Ramos (cell line): ENCODE measurements around the gene APOLD1.
"Not testable (repeated sequence)": the region's sequence is repeated elsewhere in the genome, so short reads cannot be mapped to it uniquely, and the experiment has no call there.

Experiments used
- in situ Hi-C: fragments of 300-500 bp; cut with MboI; formaldehyde crosslinking; loops from one replicate; pipeline ENCODE4 v1.14.3; 2022; ENCODE audit warnings: low sequenced_read_pairs; ENCODE audit not compliant: unreplicated experiment

The APOLD1 gene

DNA sequence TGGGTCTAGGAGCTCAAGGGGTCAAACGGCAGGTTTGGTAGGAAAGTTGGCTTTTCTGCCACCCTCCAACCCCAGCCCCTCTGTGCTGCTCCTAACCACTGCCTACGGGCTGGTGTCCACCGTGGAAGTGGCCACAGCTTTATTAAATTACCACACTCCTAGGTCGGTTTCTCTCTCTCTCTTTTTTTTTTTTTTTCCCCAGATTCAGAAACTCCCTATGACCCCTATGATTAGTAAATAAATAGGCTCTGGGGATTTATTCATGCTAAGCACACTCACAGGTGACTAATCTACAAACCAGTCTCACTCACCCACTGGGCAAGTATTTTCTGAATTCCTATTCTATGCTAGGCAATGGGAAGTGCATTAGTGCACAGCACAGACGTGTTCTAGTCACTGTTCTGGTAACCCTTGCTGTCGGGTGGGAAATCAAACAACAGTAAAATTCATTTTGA, 19.0 kb downstream of the APOLD1 start:
- in situ Hi-C loops: no loop called here

DNA sequence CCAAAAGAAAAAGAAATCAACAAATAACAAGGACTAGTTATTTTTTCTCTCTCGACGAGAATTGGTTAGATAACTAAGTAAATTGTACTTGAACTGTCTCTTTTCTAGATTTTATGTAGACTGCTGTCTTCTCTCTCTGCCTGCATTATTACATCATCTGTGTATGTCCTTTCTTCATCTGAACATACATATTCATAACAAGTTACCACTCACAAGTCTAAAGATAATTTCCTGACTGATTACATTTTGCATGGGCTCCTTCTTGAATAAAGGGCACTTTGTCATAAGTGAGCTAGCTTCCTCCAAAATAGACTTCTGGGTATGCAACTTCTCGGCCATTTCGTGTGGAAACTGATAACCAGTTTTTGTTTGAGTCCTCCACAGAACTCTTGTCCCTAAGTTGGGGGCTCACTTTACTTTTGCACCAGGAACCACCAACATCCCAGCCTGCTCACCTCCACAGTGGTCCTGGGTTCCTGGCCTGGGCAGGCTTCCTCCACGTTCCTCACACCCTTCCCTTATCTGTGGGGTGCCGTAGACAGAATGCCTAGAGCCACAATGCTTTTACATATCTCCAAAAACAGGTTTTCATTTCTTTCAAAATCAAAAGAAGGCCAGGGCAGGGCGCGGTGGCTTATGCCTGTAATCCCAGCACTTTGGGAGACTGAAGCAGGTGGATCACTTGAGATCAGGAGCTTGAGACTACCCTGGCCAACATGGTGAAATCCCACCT, 21.5 kb downstream of the APOLD1 start:
- in situ Hi-C loops: no loop called here

DNA sequence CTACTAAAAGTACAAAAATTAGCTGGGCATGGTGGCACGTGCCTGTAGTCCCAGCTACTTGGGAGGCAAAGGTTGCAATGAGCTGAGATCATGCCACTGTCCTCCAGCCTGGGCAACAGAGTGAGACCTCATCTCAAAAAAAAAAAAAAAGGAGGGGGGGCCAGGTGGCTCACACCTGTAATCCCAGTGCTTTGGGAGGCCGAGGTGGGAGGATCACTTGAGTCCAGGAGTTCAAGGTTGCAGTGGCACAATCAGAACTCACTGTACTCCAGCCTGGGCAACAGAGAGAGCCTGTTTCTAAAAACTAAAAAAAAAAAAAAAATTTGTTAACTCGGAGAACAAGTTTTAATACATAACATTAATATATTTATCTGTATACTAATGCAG, 22.1 kb downstream of the APOLD1 start:
- in situ Hi-C loops: not testable (repeated sequence)

DNA sequence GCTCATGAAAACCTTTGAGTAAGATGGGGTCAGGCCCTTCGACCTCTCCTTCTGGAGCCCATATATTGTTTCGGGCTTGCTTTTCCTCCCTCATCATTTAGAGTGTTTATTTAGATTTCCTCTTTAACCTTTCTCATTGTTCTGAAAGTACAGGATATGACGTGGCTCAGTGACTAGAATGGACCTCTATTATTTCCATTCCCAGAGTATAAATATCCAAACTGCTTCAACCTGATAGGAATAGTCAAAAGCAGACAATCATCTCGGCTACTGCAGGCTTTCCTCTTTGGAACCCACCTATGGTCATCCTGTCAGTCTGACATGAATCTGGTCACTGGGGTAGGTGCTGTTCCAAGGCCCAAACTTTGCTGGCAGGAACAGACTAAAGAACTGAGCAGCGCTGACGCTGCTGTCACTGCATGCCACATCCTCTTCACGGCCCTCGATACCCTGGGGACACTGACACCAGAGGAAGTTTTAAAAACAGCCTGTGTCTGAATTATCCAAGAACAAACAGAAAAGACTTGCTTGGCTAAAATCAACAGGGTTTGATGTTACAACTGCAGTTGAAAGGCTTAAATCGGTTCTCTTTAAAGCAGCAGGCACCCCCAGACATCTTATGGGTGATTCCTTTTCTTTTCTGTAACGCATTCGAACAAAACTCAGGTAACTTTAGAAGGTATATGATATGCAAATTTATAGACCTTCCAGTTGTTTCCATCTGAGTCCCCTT, 22.7 kb downstream of the APOLD1 start:
- in situ Hi-C loops: no loop called here

DNA sequence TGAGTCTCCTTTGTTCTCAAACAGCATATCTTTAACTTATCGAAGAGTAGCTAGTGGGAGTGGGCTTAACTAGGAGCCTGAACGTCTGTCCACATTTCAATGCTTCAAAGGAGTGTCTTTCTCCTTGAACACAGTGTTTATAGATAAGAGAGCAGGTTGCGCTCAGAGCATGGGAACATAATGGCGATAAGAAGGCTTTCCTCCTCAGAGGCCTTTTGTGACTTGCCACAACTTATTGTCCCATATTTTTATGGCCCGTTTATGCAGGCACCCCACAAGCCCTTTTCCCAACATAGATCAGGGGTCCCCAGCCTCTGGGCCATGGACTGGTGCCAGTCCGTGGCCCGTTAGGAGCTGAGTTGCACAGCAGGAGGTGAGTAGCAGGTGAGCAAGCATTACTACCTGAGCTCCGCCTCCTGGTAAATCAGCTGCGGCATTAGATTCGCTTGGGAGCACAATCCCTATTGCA, 25.1 kb downstream of the APOLD1 start:
- in situ Hi-C loops: no loop called here

DNA sequence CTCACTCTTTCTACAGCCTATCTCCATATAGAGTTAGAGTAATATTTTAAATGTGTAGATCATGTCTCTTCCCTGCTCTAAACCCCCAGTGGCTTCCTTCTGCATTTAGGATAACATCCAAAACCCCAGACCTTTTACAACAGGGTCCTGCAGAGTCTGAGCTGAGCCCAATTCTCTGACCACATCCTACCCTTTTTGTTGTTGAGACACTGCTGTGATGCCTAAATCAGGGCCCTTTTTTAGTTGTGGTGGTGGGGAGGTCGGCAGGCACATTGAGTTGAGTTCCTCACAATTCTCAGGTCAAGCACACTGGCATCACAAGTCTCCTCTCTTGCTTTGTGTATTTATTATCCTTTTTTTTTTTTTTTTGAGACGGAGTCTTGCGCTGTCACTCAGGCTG, 25.9 kb downstream of the APOLD1 start:
- in situ Hi-C loops: no loop called here

DNA sequence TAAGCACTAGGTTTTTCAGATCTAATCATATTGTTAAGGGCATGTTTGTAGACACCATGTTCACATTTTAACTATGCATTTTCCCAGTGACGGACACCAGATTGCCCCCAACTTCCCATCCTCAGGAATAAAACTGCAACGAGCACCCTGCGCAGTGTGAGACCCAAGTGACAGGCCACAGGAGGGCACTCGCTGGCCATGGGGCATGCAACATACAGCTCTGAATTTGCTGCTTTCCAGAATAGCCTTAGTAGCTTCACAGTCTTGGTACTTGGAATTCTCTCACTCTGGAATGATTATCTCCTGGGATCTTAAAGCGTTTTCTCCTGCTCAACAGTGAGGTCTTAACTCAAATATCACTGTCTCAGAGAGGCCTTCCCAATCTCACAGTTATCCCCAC, 26.7 kb downstream of the APOLD1 start:
- in situ Hi-C loops: no loop called here

DNA sequence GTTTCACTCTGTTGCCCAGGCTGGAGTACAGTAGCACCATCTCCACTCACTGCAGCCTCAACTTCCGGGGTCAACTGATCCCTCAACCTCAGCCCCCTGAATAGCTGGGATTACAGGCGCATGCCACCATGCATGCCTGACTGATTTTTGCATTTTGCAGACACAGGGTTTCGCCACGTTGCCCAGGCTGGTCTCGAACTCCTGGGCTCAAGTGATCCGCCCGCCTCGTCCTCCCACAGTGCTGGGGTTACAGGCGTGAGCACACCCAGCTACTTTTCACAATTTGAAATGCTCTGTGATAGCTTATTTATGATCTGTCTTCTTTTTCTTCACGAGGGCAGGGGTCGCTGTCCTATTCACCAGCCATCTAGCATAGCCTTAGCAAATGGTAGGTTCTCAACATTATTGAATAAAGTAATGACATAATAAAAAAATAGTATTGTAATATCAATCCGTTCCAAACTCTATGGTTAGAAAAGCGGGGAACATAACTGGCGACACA, 27.2 kb downstream of the APOLD1 start:
- in situ Hi-C loops: no loop called here

DNA sequence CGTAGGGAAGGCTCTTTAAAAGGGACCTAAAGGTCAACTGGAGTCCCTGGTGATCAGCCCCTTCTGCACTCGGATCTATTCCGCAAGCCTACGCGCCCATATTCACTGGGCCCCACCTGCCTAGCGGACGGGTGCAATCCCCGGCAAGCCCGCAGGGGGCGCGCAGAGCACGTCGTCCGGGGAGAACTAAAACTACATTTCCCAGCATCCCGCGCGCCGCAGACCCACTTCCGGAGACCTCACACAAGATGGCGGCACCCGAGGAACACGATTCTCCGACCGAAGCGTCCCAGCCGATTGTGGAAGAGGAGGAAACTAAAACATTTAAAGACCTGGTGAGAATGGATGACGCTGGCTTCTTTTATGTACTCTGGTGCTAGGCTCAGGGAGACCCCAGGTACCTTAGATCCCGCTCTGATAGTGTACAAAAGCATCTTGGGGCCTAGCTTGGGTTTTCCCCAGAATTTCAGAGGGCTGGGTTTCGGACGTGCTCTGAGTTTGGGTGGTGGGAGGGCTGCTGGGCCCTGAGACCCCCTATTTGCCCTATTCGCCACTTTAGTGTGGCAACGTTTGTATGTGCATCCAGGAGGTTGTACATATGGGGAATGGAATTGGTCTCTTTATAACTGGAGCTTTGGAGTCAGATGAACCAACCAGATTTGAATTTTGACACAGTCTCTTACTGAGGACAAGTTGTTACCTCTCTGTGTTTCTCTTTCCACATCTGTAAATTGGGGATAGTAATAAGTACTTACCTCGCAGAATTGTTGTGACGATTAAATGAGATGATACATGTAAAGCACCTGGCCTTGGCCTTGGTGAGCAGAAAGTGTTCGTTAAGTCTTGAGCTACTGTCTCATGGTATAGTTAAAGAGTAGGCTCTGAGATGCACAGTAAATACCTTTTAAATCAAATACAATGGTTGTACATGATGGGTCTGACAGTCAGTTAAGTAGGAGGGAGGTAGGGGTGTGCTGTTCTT, 28.0 kb downstream of the APOLD1 start, which contains the start of gene DDX47:
Gene DDX47, plus strand, starts transcription at position 227 of the 982 bp plus-strand sequence. Its CDS starts 22 bp downstream, at position 249.
- in situ Hi-C loops: no loop called here

DNA sequence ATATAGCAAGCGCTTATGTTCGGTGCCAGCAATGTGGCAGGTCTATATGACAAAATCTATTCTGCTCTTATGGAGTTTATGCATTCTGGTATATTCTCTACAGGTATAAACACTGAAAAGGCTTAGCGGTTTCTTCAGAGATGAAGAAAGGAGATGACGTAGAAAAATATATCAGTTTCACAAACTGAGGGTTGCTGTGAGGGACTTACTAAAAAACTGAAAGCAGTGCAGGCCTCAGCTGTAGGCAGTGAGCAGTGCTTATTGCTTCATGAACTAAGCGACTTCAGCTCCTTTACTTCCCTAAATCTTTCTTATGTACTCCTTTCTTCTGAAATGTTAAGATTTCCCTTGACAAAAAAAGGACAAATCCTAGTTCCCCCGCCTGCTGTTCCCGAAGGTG, 32.2 kb downstream of the APOLD1 start:
- in situ Hi-C loops: no loop called here

DNA sequence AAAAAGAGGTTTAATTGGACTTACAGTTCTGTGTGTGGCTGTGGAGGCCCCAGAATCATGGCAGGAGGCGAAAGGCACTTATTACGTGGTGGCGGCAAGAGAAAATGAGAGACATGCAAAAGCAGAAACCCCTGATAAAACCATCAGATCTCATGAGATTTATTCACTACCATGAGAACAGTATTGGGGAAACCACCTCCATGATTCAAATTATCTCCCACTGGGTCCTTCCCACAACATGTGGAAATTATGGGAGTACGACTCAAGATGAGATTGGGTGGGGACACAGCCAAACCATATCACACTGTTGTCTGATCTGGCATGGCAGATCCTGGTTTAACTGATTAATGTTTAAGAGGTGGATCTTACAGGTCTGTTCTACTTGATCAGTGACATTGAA, 33.2 kb downstream of the APOLD1 start:
- in situ Hi-C loops: no loop called here

DNA sequence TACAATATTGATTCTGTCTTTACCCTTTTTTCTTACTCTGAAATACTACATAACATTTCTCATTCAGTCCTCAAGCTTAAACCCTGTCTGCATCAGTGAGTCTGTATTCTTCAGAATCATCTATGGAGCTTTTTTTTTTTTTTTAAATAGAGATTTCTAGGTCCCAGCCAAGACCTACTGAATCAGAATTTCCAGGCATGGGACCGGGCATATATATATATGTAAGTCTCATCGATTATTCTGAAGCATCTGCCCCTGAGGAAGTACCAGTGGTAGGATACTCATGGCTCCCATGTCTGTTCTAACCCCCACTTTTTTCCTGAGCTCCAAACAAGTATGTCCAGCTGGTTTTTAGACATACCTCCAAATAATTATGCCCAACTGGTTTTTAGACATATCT, 33.8 kb downstream of the APOLD1 start:
- in situ Hi-C loops: no loop called here

DNA sequence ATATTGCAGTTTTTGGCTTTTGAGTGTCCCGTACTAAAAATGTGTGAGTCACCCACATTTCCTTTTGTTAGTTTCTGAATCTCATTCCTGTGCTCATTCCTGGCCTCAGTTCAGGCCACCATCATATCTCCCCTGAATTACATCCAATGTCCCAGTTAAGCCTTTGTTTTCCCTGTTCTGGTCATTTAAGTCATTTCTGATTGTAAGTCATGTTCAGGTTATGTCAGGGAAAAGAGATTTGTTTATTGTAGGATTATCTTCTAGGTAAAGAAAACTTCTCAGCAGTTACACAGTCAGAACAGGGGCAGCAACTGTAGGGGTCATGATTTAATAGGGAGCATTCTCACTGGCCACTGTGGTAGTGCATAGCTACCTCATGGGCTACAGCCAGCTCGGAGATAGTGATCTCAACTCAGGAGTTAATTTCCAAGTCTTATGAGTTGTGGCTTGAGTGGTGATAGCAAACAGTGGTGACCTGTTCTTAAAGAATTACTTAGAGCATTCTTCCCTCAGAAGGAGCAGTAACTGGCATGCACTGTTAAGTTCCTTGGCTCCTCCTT, 34.4 kb downstream of the APOLD1 start:
- in situ Hi-C loops: no loop called here

DNA sequence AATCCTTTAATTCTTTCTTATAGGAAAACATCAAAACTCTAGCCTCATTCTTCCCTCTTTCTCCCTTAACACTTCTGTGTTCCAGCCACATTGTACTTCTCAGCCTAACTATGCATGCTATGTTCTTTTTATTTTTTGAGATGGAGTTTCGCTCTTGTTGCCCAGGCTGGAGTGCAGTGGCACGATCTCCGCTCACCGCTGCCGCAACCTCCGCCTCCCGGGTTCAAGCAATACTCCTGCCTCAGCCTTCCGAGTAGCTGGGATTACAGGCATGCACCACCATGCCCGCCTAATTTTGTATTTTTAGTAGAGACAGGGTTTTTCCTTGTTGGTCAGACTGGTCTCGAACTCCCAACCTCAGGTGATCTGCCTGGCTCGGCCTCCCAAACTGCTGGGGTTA, 34.9 kb downstream of the APOLD1 start:
- in situ Hi-C loops: not testable (repeated sequence)

DNA sequence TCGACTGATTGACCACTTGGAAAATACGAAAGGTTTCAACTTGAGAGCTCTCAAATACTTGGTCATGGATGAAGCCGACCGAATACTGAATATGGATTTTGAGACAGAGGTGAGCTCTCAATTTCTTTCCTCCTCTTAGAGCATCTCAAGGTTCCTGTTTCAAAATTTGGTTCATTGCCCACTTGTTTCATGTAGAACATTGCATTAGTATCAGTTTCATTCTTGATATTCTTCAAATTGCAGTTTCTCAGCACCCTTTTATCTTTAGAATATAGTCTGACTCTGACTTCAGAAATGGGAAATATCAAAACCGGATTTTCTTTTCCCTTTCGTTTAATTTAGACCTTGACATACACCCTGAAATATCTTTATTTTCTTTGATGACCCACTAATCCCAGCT, 36.5 kb downstream of the APOLD1 start:
- in situ Hi-C loops: no loop called here

DNA sequence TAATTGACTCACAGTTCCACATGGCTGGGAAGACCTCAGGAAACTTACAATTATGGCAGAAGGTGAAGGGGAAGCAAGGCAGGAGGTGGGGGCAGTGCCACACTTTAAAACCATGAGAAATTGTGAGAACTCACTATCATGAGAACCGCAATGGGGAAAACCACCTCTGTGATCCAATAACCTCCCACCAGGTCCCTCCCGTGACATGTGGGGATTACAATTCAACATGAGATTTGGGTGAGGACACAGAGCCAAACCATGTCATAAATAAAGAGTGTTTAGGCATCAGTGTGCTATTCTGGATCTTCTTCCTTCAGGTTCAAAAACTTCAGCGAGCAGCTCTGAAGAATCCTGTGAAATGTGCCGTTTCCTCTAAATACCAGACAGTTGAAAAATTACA, 37.4 kb downstream of the APOLD1 start:
- in situ Hi-C loops: no loop called here

DNA sequence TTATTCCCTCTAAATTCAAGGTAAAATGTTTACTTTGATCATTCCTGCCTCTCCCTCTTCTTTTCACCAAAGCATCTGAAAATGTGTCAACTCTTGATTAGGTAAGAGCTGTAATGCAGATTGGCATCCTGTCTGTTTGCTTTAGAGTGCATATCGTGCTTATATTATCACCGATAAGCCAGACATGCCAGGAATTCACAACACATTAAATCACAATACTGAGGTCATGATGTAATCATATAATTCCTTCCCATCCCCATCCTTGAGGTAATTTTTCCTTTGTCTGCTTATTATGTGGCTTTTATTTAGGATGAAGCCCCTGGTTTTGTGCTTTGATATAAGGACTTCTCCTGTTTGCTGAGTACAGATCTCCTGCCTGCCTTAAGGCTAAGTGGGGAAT, 37.8 kb downstream of the APOLD1 start:
- in situ Hi-C loops: no loop called here

DNA sequence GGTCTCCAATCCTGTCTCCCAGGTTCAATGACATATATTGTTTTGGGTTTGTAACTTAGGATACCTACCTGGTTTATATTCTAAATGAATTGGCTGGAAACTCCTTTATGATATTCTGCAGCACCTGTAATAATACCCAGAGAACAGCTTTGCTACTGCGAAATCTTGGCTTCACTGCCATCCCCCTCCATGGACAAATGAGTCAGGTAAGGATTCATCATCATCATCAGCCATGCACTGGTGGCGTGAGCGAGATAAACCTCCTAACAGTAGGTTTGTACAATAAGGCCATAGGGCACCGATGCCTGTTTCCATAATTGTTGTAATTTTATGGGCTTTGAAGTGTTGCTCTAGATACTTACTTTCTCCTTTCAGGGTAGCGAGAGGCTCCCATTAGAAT, 38.4 kb downstream of the APOLD1 start:
- in situ Hi-C loops: no loop called here

DNA sequence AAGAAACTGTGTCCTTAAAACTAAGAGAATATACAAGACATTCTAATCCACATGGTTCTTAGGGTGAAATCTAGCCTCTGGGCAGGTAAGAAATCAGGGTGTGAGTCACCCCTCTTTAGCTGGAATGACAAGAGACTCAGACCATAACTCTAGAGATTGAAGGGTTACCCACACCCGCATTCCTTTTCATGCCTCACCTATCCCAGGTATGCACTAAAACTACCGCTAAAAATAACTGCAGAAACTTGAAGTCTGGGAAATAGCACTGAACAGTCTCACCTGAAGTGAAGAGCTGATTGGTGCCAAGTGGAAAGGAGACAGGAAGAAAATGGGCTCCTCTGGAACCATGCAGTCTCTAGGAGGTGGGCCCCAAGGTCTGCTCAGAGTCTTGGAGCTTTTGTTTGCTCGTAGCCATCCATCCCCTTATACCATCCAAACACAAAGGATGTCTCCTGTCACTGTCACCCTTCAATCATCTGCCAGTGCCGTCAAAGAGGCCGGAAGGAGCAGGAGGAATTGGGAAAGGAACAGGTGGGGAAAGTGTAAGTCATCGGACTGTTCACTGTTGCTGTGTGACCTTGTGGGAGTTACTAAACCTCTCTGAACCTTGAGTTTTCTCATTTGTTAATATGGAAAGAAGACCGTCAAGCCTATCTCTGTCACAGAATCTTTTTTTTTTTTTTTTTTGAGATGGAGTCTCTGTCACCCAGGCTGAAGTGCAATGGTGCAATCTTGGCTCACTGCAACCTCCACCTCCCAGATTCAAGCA, 50.1 kb downstream of the APOLD1 start:
- in situ Hi-C loops: no loop called here
